Measurements from ENCODE around the gene SCN5A.

GRCh38 chr3:38583688-38584087, 65.8 kb downstream of the SCN5A start:
- TF ChIP-seq CTCF (IDR thresholded peaks at IDR 0.05; ENCODE audit: low read depth, low read length) (no peak), EZH2phosphoT487 (IDR thresholded peaks at IDR 0.05; ENCODE audit: low read depth) (no peak)

All from OCI-LY3 (cell line).